K562 (cell line): ENCODE measurements around the gene PIWIL1.

Source experiments
- CEBPB ChIP-seq: fragments of 450-650 bp; IDR thresholded peaks from 2 replicates; pipeline ENCODE4 v1.6.1; 2016; ENCODE audit warnings: missing genetic modification characterization, missing compliant biosample characterization
- CREB1 ChIP-seq, 2 experiments: sonication (generic) in 1 of 2; formaldehyde crosslinking in 1 of 2; IDR thresholded peaks; 2 replicates each; pipeline versions ENCODE4 v1.6.1 to v1.8.0; 2012 to 2022; ENCODE audit warnings: inconsistent platforms in 1 of 2, mild to moderate bottlenecking in 1 of 2, missing genetic modification reagents in 1 of 2, moderate library complexity in 1 of 2
- CTCF ChIP-seq, 3 experiments: IDR thresholded peaks in 2 of 3; conservative IDR thresholded peaks in 1 of 3; 2 replicates each; pipeline ENCODE4 v1.5.1; 2011 to 2012; ENCODE audit warnings: low read length in 3 of 3, mild to moderate bottlenecking in 3 of 3, control low read depth in 2 of 3, improper control_type of control experiment in 1 of 3, inconsistent platforms in 1 of 3, low read depth in 1 of 3, mixed read lengths in 1 of 3, moderate library complexity in 1 of 3; ENCODE audit not compliant: insufficient read depth in 2 of 3
- ETV6 ChIP-seq, 3 experiments: fragments of 150-350 bp in 1 of 3; sonication (generic) in 1 of 3; formaldehyde crosslinking in 1 of 3; IDR thresholded peaks; 2 replicates each; pipeline versions ENCODE4 v1.6.1 to v1.8.0; 2014 to 2022; ENCODE audit warnings: borderline replicate concordance in 2 of 3, low read depth in 2 of 3, antibody characterized with exemption in 1 of 3, low read length in 1 of 3, mild to moderate bottlenecking in 1 of 3, missing genetic modification reagents in 1 of 3
- FOSL1 ChIP-seq: fragments of 200-800 bp; sonication (Bioruptor generic); conservative IDR thresholded peaks from 2 replicates; pipeline ENCODE4 v1.6.1; 2016; ENCODE audit warnings: missing genetic modification characterization, missing compliant biosample characterization
- POLR2A ChIP-seq: fragments of 450-650 bp; conservative IDR thresholded peaks from 2 replicates; pipeline ENCODE4 v1.6.1; 2016
- SMAD1 ChIP-seq: fragments of 150-350 bp; IDR thresholded peaks from 2 replicates; pipeline ENCODE4 v1.6.1; 2014; ENCODE audit warnings: low read length, low read depth; ENCODE audit not compliant: partially characterized antibody
- SP1 ChIP-seq: sonication (generic); formaldehyde crosslinking; IDR thresholded peaks from 2 replicates; pipeline ENCODE4 v1.8.1; 2022; ENCODE audit warnings: mild to moderate bottlenecking, missing genetic modification reagents
- UBTF ChIP-seq, 2 experiments: IDR thresholded peaks; 2 replicates each; pipeline ENCODE4 v1.6.1; 2012; ENCODE audit warnings: improper control_type of control experiment in 2 of 2, low read depth in 2 of 2, low read length in 2 of 2, borderline replicate concordance in 1 of 2
- XRCC5 ChIP-seq: fragments of 200-400 bp; formaldehyde crosslinking; IDR thresholded peaks from 2 replicates; pipeline ENCODE4 v1.6.1; 2017; ENCODE audit warnings: low read depth, mild to moderate bottlenecking, low read length
- ZNF143 ChIP-seq: sonication (generic); formaldehyde crosslinking; IDR thresholded peaks from 2 replicates; pipeline ENCODE4 v1.9.0; 2022; ENCODE audit warnings: mild to moderate bottlenecking, missing genetic modification reagents
- TF ChIP-seq, protein P1 (sequence below): sonication (generic); formaldehyde crosslinking; IDR thresholded peaks from 2 replicates; pipeline ENCODE4 v1.8.1; 2023; ENCODE audit warnings: mild to moderate bottlenecking, missing genetic modification reagents
- TF ChIP-seq, protein P2 (sequence below): sonication (generic); formaldehyde crosslinking; IDR thresholded peaks from 2 replicates; pipeline ENCODE4 v1.4.0; 2020; ENCODE audit warnings: mild to moderate bottlenecking, missing genetic modification reagents

DNA sequence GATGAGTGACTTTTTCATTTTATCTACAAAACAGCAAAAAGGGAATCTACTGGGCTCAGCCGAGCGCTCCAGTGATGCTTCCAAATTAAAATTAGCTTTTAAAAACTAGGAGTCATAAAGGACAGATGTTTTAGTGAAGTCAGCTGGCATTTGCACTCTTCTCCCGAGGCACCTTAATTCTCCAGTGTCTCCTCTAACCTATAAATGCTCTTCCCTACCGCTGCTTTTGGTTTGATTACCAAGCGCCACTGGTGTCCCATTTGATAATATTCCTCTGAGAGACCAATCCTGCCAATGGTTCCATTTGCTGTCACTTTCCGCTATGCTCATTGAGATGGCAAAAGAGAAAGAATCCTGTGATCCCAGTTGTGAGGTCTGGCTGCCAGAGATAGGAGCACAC lies 29.3 kb upstream of the PIWIL1 start:
- TF ChIP-seq ZNF143 (CRISPR knock-in tag) (no peak), SP1 (CRISPR knock-in tag) (no peak), CREB1 (IDR thresholded peaks at IDR 0.05) (no peak), CREB1 (CRISPR knock-in tag; IDR thresholded peaks at IDR 0.05) (no peak), UBTF (IDR thresholded peaks at IDR 0.05; ENCODE audit: borderline replicate concordance in 1 of 2, low read depth in 2 of 2, low read length in 2 of 2) (no peak), SMAD1 (no peak), ETV6 (IDR thresholded peaks at IDR 0.05; ENCODE audit: borderline replicate concordance in 1 of 2, low read depth in 2 of 2, low read length in 1 of 2) (no peak), ETV6 (CRISPR knock-in tag; IDR thresholded peaks at IDR 0.05; ENCODE audit: borderline replicate concordance) (no peak), FOSL1 (no peak), XRCC5 (no peak), CTCF (IDR thresholded peaks at IDR 0.05 in 2 of 3, conservative IDR thresholded peaks at IDR 0.05 in 1 of 3; ENCODE audit: insufficient read depth in 2 of 3, low read depth in 1 of 3, low read length in 3 of 3) (no peak), POLR2A (no peak), CEBPB (no peak)
- TF ChIP-seq, protein P1, sequence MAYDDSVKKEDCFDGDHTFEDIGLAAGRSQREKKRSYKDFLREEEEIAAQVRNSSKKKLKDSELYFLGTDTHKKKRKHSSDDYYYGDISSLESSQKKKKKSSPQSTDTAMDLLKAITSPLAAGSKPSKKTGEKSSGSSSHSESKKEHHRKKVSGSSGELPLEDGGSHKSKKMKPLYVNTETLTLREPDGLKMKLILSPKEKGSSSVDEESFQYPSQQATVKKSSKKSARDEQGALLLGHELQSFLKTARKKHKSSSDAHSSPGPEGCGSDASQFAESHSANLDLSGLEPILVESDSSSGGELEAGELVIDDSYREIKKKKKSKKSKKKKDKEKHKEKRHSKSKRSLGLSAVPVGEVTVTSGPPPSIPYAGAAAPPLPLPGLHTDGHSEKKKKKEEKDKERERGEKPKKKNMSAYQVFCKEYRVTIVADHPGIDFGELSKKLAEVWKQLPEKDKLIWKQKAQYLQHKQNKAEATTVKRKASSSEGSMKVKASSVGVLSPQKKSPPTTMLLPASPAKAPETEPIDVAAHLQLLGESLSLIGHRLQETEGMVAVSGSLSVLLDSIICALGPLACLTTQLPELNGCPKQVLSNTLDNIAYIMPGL (CRISPR knock-in tag) = no peak
- TF ChIP-seq, protein P2, sequence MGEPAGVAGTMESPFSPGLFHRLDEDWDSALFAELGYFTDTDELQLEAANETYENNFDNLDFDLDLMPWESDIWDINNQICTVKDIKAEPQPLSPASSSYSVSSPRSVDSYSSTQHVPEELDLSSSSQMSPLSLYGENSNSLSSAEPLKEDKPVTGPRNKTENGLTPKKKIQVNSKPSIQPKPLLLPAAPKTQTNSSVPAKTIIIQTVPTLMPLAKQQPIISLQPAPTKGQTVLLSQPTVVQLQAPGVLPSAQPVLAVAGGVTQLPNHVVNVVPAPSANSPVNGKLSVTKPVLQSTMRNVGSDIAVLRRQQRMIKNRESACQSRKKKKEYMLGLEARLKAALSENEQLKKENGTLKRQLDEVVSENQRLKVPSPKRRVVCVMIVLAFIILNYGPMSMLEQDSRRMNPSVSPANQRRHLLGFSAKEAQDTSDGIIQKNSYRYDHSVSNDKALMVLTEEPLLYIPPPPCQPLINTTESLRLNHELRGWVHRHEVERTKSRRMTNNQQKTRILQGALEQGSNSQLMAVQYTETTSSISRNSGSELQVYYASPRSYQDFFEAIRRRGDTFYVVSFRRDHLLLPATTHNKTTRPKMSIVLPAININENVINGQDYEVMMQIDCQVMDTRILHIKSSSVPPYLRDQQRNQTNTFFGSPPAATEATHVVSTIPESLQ (CRISPR knock-in tag) = no peak
